HEK293T (cell line): ENCODE data around the gene PCDH9.

ENCODE experiments used
- ELF4 ChIP-seq: fragments of 450-650 bp; IDR thresholded peaks from 2 replicates; pipeline ENCODE4 v1.6.1; 2017; ENCODE audit warnings: antibody characterized with exemption
- FOXM1 ChIP-seq: fragments of 450-650 bp; IDR thresholded peaks from 2 replicates; pipeline ENCODE4 v1.6.1; 2017; ENCODE audit warnings: mild to moderate bottlenecking, borderline replicate concordance
- SUZ12 ChIP-seq: fragments of 450-650 bp; IDR thresholded peaks from 2 replicates; pipeline ENCODE4 v1.6.1; 2016; ENCODE audit warnings: mild to moderate bottlenecking

DNA sequence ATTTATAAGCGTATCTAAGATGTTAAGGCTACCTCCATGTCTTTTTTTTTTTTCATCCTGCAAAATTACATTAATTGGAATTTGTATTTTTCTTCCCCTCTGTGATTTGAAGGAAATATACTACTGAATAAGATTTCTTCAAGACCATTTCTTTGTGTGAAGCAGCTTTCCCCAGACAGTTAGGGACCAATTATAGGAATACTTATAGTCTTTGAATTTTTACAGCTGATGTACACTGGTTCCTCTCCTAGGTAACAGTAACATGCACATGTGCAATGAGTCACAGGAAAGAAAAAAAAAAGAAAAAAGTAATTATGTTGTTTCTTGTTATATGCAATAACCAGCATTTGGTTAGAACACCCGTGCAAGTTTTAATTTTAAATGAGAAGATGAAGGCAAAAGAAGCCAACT, 82.0 kb downstream of the PCDH9 start:
- no peak for TF ChIP-seq FOXM1
- TF ChIP-seq ELF4, result no peak
- TF ChIP-seq SUZ12, result no peak
